Measurements from ENCODE around the gene CFAP70. TPM values are rescaled to one million over a fixed set of nuclear protein-coding genes. Genes with fewer than 3 reads are reported as not detected.
A peak's percentile ranks its signal among the peaks of the same experiment; 100 is the strongest.
"Not testable (repeated sequence)": the region's sequence is repeated elsewhere in the genome, so short reads cannot be mapped to it uniquely, and the experiment has no call there.

Gene CFAP70
- polyA plus RNA-seq, 6 donors from 2014 or later, result 0.09 to 0.26 (median 0.18) TPM; not detected in 3

DNA sequence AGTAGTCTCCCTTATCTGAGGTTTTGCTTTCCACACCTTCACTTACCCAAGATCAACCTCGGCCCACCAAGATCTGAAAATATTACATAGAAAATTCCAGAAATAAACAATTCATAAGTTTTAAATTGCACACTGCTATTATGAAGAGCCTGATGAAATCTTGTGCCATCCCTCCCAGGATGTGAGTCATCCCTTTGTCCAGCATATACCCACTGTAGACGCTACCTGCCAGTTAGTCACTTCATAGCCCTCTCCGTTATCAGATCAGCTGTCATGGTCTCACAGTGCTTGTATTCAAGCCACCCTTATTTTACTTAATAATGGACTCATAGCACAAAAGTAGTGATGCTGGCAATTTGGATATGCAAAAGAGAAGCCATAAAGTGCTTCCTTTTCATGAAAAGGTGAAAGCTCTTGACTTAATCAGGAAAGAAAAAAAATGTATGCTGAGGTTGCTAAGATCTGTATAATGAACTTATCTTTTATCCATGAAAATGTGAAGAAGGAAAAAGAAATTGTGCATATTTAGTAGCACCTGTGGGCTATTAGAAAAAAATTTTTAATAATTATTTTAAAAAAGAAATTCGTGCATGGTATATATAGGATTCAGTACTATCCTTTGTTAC is 96.4 kb downstream of the CFAP70 start:
- ATAC-seq (ENCODE audit: low read depth in 2 of 2) (no peak), DNase-seq (no peak)
- no peaks in the 10 kb centered on the region for H3K36me3 Mint-ChIP-seq
- H3K27me3 Mint-ChIP-seq, result no peaks in the 10 kb centered on the region
- no peak overlapping the region for H3K27ac Mint-ChIP-seq
- peaks cover 0 to 11% (median 7%) of the 10 kb centered on the region in 7 donors for H3K9me3 Mint-ChIP-seq
- no peak overlapping the region for H3K4me3 Mint-ChIP-seq
- no peaks in the 10 kb centered on the region for H3K4me1 Mint-ChIP-seq

DNA sequence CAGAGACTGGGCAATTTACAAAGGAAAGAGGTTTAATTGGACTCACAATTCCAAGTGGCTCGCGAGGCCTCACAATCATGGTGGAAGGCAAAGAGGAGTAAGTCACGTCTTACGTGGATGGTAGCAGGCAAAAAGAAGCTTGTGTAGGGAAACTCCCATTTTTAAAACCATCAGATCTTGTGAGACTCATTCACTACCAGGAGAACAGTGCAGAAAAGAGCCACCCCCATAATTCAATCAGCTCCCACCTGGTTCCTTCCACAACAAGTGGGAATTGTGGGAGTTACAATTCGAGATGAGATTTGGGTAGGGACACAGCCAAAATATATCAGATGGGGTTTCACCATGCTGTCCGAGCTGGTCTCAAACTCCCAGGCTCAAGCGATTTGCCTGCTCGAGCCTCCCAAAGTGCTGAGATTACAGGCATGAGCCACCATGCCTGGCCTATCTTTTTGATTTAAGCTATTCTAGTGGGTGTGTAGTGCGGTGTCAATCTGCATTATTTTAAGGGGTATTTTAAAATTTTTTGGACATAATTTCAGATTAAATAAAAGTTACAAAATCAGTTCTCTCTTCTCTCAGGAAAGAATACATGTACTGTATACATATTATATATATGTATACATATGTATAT is 97.2 kb downstream of the CFAP70 start:
- no peaks in the 10 kb centered on the region for H3K36me3 Mint-ChIP-seq
- DNase-seq (no peak), ATAC-seq (ENCODE audit: low read depth in 2 of 2) (no peak)
- H3K4me3 Mint-ChIP-seq, result no peak overlapping the region
- no peak overlapping the region for H3K27ac Mint-ChIP-seq
- no peaks in the 10 kb centered on the region for H3K27me3 Mint-ChIP-seq
- H3K9me3 Mint-ChIP-seq, result peaks cover 0 to 11% (median 7%) of the 10 kb centered on the region in 7 donors
- H3K4me1 Mint-ChIP-seq, result no peaks in the 10 kb centered on the region

DNA sequence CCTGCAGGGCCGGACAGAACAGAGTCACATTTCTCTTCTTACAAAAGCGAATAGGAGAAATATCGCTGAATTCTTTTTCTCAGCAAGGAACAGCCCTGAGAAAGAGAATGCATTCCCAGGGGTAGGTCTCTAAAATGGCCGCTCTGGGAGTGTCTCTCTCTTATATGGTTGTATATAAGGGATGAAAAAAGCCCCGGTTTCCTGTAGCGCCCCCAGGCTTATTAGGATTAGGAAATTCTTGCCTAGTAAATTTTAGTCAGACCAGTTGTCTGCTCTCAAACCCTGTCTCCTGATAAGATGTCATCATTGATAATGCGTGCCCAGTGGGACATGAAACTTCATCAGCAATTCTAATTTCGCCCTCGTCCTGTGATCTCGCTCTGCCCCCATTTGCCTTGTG is 100.1 kb downstream of the CFAP70 start:
- H3K4me1 Mint-ChIP-seq; ATAC-seq (ENCODE audit: low read depth in 2 of 2); DNase-seq; H3K36me3 Mint-ChIP-seq; H3K27ac Mint-ChIP-seq; H3K27me3 Mint-ChIP-seq; H3K4me3 Mint-ChIP-seq: not testable (repeated sequence)
- peaks cover 0 to 11% (median 7%) of the 10 kb centered on the region in 7 donors for H3K9me3 Mint-ChIP-seq

DNA sequence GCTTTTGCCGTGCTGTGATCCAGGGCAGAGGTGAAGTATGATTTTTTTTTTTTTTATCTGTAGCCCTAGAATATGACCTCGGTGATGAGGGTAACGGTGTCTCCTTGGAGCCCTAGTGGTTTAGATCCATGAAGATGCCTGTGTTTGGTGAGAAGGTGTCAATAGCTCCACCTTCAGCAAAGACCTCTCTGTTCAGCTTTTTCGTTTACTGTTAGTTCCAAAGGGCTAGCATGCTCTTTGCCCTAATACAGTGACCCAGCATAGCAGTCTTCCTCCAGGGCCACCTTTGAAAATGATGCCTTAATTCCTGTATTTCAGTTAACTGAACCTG is 105.5 kb downstream of the CFAP70 start:
- Mint-ChIP-seq H3K4me1 (peaks cover 10 to 42% (median 27%) of the 10 kb centered on the region in 3 donors), H3K36me3 (no peaks in the 10 kb centered on the region), H3K27me3 (no peaks in the 10 kb centered on the region), H3K4me3 (peak overlapping the region; percentile 96 to 99 (median 98)), H3K9me3 (peaks cover 0 to 3% (median 0%) of the 10 kb centered on the region in 7 donors), H3K27ac (peak overlapping the region in 5 of 6 donors; percentile 91 to 98 (median 97))
- DNase-seq (no peak), ATAC-seq (ENCODE audit: low read depth in 2 of 2) (no peak)

DNA sequence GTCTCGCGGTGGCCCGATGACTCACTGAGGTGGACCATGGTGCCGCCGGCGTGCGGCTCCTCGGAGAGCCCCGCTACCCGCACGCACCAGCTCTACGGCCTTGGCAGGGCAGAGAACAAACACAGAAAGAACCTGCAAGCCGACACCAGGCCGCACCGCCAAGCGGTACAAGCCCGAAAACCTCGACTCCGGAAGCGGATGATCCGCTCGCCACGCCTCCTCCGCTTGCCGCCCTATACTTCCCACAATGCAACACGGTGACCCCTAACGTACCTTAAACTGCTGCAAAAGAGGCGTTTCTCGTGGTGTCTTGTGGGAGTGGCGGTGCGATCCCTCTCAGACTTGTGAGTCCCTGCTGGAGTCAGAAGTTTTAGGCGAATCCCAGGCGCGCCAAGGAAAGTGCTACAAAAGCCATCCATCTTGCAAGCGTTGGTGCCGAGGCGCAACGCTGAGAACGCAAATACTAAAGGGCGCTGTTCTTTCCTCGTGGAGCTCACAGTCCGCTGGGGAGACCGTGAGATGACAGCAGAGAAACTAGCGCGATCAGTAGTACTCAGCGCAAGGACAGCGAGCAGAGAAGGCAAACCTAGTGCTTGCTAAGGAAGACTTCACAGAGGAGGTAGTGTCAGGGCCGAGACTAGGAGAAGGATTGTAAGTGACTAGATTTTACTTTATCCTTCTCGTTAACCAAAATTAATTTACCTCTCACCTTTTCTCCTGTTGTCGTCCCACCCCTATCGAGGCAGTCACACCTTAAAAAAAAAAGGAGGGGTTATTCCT is 106.0 kb downstream of the CFAP70 start, which contains the start of gene MRPS16:
TSS of gene MRPS16 (minus strand) at position 200 of the 780 bp plus-strand sequence. CDS start at position 38, 162 bp downstream.
- Mint-ChIP-seq H3K36me3 (no peaks in the 10 kb centered on the region), H3K27me3 (no peaks in the 10 kb centered on the region), H3K9me3 (no peaks in the 10 kb centered on the region), H3K4me1 (peaks cover 10 to 45% (median 32%) of the 10 kb centered on the region in 3 donors), H3K4me3 (peak within 1 kb of the TSS; percentile 96 to 99 (median 98)), H3K27ac (peak within 1 kb of the TSS; percentile 89 to 98 (median 96))
- peak; percentile 93 for DNase-seq
- peak; percentile 89 to 92 for ATAC-seq (ENCODE audit: low read depth in 2 of 2)

DNA sequence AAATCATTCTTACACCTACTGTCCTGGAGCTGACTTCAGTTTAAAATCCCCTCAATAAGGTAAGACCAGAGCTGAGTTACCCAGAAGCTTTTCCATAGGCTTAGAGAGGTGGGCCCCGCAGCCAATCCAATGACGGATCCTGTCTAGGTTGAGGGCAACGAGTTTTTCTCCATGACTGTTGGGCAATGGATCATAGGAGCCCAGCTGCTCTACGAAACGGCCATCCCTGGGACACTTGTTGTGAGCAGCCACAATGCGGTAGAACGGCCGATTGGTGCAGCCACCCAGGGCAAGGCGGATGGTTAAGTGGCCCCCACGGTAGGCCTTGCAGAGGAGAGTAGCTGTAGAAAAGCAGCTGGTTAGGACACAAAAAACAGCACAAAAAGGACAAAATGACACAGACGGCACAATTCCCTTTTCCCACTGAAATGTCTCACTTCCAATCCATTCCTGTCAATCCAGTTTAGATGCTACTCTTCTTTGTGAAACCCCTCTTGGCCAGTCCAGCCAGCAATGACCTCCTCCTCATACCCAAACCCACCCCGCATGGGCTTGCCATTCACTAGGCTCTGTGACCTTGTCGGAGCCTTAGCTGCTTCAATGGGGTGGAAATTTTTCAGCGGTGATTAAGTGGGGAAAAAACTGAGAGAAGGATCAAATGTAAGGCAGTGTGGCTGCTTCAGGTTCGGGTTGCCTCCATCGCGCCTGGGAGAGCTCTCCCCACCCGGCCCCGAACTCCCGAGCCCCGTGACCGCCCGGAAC is 106.8 kb downstream of the CFAP70 start:
- Mint-ChIP-seq H3K9me3 (no peaks in the 10 kb centered on the region), H3K4me3 (peak overlapping the region; percentile 96 to 99 (median 98)), H3K4me1 (peaks cover 10 to 52% (median 38%) of the 10 kb centered on the region in 3 donors), H3K36me3 (no peaks in the 10 kb centered on the region), H3K27me3 (no peaks in the 10 kb centered on the region), H3K27ac (peak overlapping the region; percentile 89 to 98 (median 96))
- ATAC-seq (ENCODE audit: low read depth in 2 of 2) (peak in 1 of 2 donors; percentile 46), DNase-seq (no peak)

DNA sequence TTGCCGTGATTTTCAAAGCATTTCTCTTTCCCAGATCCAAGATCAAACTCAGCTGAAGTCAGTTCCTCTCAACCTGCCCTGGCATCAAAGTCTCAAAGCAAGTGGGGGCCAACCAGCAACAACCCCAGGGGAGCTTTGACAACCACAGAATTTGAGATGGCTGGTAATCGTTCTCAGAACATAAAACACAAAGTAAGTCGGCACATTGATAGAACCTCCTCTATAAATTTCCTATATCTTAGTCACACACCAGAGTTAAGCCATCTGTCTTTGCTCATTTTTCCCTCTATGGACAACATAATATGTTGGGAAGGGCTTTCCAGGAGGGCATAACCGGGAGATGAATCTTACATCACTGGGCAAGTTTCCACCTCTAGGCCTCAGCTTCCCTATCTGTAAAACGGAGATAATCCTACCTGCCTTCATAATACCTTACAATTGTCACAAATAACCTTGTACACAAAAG is 110.4 kb downstream of the CFAP70 start:
- H3K27ac Mint-ChIP-seq, result peak overlapping the region; percentile 12 to 93 (median 82)
- no peak for ATAC-seq (ENCODE audit: low read depth in 2 of 2)
- H3K27me3 Mint-ChIP-seq, result no peaks in the 10 kb centered on the region
- peaks cover 0 to 3% of the 10 kb centered on the region in 2 donors for H3K36me3 Mint-ChIP-seq
- H3K4me1 Mint-ChIP-seq, result peaks cover 15 to 82% (median 53%) of the 10 kb centered on the region in 3 donors
- H3K9me3 Mint-ChIP-seq, result no peaks in the 10 kb centered on the region
- H3K4me3 Mint-ChIP-seq, result peak overlapping the region in 6 of 8 donors; percentile 22 to 96 (median 95)
- no peak for DNase-seq

DNA sequence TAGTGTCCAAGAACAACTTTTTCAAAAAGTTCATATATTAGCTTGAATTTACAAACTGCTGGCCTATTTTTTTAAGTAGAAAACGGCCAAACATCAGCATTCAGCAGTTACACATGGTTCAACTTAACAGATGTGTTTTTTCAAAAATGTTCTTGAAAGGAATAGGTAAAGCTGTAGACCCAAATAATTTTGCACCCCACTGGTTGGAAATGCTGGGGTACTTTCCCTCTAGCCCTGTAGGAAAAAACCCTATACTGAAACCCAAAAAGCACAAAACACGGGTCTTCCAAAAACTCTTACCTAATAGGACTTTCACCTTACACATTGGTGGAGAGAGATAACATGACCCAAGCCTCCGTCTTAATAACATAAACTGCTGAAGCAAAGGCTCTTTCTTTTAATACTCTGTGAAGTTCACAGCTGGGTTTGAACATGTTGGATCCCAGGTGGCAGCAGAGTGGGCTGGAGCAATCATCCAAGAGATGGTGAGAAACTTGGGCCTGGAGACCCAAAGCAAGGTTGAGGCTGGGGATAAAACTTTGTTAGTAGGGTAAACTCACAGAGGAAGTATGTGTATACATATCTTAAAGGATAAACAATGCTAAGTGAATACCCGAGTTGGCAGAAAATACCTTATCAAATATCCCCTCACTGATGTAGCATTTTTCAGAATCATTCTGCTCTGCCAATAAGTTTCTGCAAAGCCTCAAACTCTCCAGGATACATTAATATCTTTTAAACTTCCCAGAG is 111.0 kb downstream of the CFAP70 start:
- DNase-seq (no peak), ATAC-seq (ENCODE audit: low read depth in 2 of 2) (no peak)
- Mint-ChIP-seq H3K9me3 (no peaks in the 10 kb centered on the region), H3K27ac (peak overlapping the region; percentile 88 to 98 (median 96)), H3K36me3 (peaks cover 0 to 5% of the 10 kb centered on the region in 2 donors), H3K4me1 (peaks cover 15 to 76% (median 50%) of the 10 kb centered on the region in 3 donors), H3K4me3 (peak overlapping the region; percentile 90 to 99 (median 96)), H3K27me3 (no peaks in the 10 kb centered on the region)

DNA sequence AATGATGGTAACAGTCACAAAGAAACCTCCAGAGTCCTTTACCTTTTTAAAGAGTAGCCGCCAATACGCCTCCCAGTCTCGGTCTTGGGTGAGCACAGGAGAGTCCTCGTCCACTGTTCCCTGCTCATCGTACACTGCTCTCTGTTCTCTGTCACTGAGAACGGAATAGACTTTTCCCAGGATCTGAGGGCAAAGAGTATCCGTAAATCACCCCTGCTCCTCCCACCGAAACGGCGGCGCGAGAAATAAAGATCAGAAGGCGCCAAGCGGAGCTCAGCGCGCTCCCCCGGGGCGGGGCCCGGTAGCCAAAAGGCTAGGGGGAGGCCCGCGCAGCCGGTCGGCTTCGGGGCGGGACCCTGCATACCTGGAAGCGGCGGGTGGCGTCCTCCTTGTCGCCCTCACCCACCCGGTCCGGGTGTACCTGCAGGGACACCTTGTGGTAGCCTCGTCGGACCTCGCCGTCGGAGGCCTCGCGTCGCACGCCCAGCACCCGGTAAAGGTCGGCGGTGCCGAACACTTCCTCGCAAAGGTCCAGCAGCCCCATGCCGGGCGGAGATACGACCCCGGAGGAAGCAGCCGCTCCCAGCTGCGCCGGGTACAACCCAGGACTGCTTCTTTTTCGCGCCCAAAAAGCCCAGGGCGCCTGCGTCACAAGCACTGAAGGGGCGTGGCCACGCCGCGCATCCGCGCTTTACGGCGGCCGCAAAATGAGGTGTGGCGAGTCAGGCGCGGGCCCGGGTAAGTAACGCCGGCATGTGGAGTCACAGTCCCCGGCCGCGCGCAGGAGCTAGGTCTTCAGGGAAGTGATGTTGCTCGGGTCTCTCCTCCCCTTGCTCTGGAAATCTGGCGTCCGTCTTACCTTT is 111.8 kb downstream of the CFAP70 start, which contains the start of gene DNAJC9:
TSS of gene DNAJC9 (minus strand) at position 610 of the 863 bp plus-strand sequence. CDS start at position 544, 66 bp downstream.
- no peaks in the 10 kb centered on the region for H3K9me3 Mint-ChIP-seq

DNA sequence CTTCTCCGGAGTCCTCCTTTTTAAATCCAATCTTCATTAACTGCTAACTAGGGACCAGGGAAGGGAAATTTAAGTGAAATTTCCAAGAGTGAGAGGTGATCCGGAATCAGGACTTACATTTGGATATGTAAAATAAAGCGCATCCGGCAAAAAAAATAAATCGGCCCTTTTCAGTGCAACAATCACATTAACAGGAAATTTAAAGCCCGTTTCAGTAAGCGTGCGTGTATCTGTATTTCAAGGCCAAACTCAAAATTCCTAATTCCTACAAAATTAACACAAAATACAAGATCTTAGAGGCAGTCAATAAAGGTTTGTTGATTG is 112.4 kb downstream of the CFAP70 start:
- H3K36me3 Mint-ChIP-seq, result peaks cover 0 to 5% of the 10 kb centered on the region in 2 donors
- no peak for ATAC-seq (ENCODE audit: low read depth in 2 of 2)
- H3K9me3 Mint-ChIP-seq, result no peaks in the 10 kb centered on the region
- DNase-seq, result no peak
- H3K4me3 Mint-ChIP-seq, result peak overlapping the region; percentile 90 to 99 (median 96)
- H3K4me1 Mint-ChIP-seq, result peaks cover 10 to 64% (median 39%) of the 10 kb centered on the region in 3 donors
- H3K27ac Mint-ChIP-seq, result peak overlapping the region; percentile 88 to 98 (median 96)
- no peaks in the 10 kb centered on the region for H3K27me3 Mint-ChIP-seq

More for the DNA sequence above, 111.8 kb downstream of the CFAP70 start, which contains the start of gene DNAJC9:
- peak within 1 kb of the TSS; percentile 90 to 99 (median 96) for H3K4me3 Mint-ChIP-seq
- DNase-seq, result peak; percentile 95
- peaks cover 0 to 5% of the 10 kb centered on the region in 2 donors for H3K36me3 Mint-ChIP-seq
- peaks cover 12 to 70% (median 44%) of the 10 kb centered on the region in 3 donors for H3K4me1 Mint-ChIP-seq
- H3K27me3 Mint-ChIP-seq, result no peaks in the 10 kb centered on the region
- peak within 1 kb of the TSS; percentile 88 to 98 (median 96) for H3K27ac Mint-ChIP-seq
- peak; percentile 81 to 85 for ATAC-seq (ENCODE audit: low read depth in 2 of 2)

DNA sequence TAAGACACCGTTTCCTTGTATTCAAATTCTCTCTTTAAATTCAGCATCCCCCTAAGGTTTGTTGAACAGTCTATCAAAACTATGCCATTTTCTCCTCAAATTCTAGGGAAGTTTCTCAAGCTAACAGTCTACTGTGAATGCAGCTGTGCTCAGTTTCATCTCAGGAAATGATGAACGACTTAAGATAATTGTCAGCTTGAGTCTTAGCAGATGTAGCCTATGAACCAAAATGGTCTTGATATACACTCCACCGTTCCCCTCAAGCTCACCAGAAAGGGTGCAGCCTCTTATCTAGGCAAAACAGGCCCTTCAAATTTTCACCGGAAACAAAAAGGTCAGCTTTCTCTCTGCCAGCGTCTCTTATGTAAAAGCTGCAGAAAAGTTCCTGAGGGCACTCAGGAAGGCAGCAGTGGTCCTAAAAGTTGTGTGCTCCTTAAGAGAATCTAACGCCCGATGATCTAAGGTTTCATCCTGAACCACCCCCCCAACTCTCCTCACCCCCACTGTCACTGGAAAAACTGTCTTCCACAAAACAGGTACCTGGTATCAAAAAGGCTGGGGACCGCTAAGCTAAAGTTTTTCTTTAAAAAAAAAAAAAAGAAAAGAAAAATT is 113.7 kb downstream of the CFAP70 start:
- H3K4me3 Mint-ChIP-seq, result peak overlapping the region in 3 of 8 donors; percentile 18 to 96 (median 20)
- no peaks in the 10 kb centered on the region for H3K9me3 Mint-ChIP-seq
- H3K27ac Mint-ChIP-seq, result peak overlapping the region in 3 of 6 donors; percentile 28 to 82 (median 42)
- no peaks in the 10 kb centered on the region for H3K27me3 Mint-ChIP-seq
- peaks cover 6 to 52% (median 29%) of the 10 kb centered on the region in 3 donors for H3K4me1 Mint-ChIP-seq
- DNase-seq (no peak), ATAC-seq (ENCODE audit: low read depth in 2 of 2) (no peak)
- H3K36me3 Mint-ChIP-seq, result peaks cover 0 to 5% of the 10 kb centered on the region in 2 donors
